K562 (cell line): Measurements from ENCODE around the gene ZNF22. TPM values are rescaled to one million over a fixed set of nuclear protein-coding genes. Genes with fewer than 3 reads are reported as not detected.

Experiments
- BRF1 ChIP-seq: IDR thresholded peaks from 3 replicates; pipeline ENCODE4 v1.6.1; 2011; ENCODE audit warnings: borderline replicate concordance, mild to moderate bottlenecking; ENCODE audit not compliant: insufficient read length; ENCODE audit errors: extremely low read depth
- E2F6 ChIP-seq, 2 experiments: IDR thresholded peaks; 2 replicates each; pipeline ENCODE4 v1.6.1; 2011; ENCODE audit warnings: borderline replicate concordance in 1 of 2, control low read depth in 1 of 2, low read depth in 1 of 2, low read length in 1 of 2, mild to moderate bottlenecking in 1 of 2, mixed read lengths in 1 of 2, moderate library complexity in 1 of 2; ENCODE audit not compliant: insufficient read depth in 1 of 2, insufficient read length in 1 of 2, poor library complexity in 1 of 2, severe bottlenecking in 1 of 2; ENCODE audit errors: extremely low read depth in 1 of 2
- HNRNPLL ChIP-seq: fragments of 200-400 bp; formaldehyde crosslinking; IDR thresholded peaks from 2 replicates; pipeline ENCODE4 v1.6.1; 2017; ENCODE audit warnings: low read length, low read depth, mild to moderate bottlenecking; ENCODE audit not compliant: poor library complexity, severe bottlenecking
- OTX1 ChIP-seq: fragments of 450-650 bp; formaldehyde crosslinking; IDR thresholded peaks from 2 replicates; pipeline ENCODE4 v1.4.0; 2022; ENCODE audit warnings: mild to moderate bottlenecking
- PHF8 ChIP-seq: fragments of 200-600 bp; sonication (generic); IDR thresholded peaks from 2 replicates; pipeline ENCODE4 v1.6.1; 2012; ENCODE audit warnings: mixed run types, mild to moderate bottlenecking, inconsistent platforms, low read length, moderate library complexity, borderline replicate concordance
- POU5F1 ChIP-seq: fragments of 150-350 bp; IDR thresholded peaks from 2 replicates; pipeline ENCODE4 v1.6.1; 2014; ENCODE audit warnings: borderline replicate concordance, low read length, low read depth, mild to moderate bottlenecking; ENCODE audit not compliant: partially characterized antibody
- SP2 ChIP-seq: IDR thresholded peaks from 2 replicates; pipeline ENCODE4 v1.6.1; 2011; ENCODE audit warnings: mild to moderate bottlenecking, low read depth, low read length, moderate library complexity; ENCODE audit not compliant: poor library complexity, severe bottlenecking; ENCODE audit errors: extremely low read depth
- SRSF1 ChIP-seq: fragments of 200-400 bp; formaldehyde crosslinking; IDR thresholded peaks from 2 replicates; pipeline ENCODE4 v1.6.1; 2017; ENCODE audit warnings: mild to moderate bottlenecking, low read depth, low read length, moderate library complexity
- TSHZ1 ChIP-seq: fragments of 250-450 bp; sonication (Bioruptor Pico); IDR thresholded peaks from 2 replicates; pipeline ENCODE4 v1.4.0; 2020; ENCODE audit warnings: mild to moderate bottlenecking, moderate library complexity
- ZC3H11A ChIP-seq: IDR thresholded peaks from 2 replicates; pipeline ENCODE4 v1.6.1; 2012; ENCODE audit warnings: low read depth, low read length, improper control_type of control experiment
- ZNF253 ChIP-seq: fragments of 250-450 bp; sonication (Bioruptor Pico); conservative IDR thresholded peaks from 2 replicates; pipeline ENCODE4 v1.6.1; 2021; ENCODE audit warnings: mild to moderate bottlenecking
- ZNF3 ChIP-seq: fragments of 250-450 bp; sonication (Bioruptor Pico); IDR thresholded peaks from 2 replicates; pipeline ENCODE4 v1.5.0; 2021; ENCODE audit warnings: mild to moderate bottlenecking, moderate library complexity
- ZNF316 ChIP-seq: fragments of 450-650 bp; IDR thresholded peaks from 2 replicates; pipeline ENCODE4 v1.6.1; 2016
- ZNF707 ChIP-seq: fragments of 250-450 bp; sonication (Bioruptor Pico); conservative IDR thresholded peaks from 2 replicates; pipeline ENCODE4 v1.8.0; 2022; ENCODE audit warnings: inconsistent platforms, mild to moderate bottlenecking, moderate library complexity
- polyA plus RNA-seq, 8 experiments: library from polyadenylated mRNA; depleted of rRNA in 4 of 8; stranded (reverse) in 5 of 8; unstranded in 3 of 8; fragments of >200 nt; fragmentation: Nextera tagmentation in 2 of 8; fragmentation: Illumina TruSeq in 1 of 8; extraction: Ambion mirVana in 2 of 8; extraction: Trizol in 1 of 8; gene quantifications; 2 replicates each; pipeline versions ENCODE4 v1.2.1 to v1.2.3, GENCODE V29; 2011 to 2014; ENCODE audit warnings: inconsistent platforms in 1 of 8, missing spikeins in 1 of 8
- total RNA-seq, 7 experiments: library from RNA; depleted of rRNA in 6 of 7; stranded (reverse); fragments of >200 nt in 6 of 7; fragmentation: Illumina TruSeq in 2 of 7; extraction: Trizol in 2 of 7; gene quantifications; 2 replicates each; pipeline versions ENCODE4 v1.2.1 to v1.2.3, GENCODE V29; 2011 to 2021; ENCODE audit warnings: low replicate concordance in 1 of 7
- TF ChIP-seq, protein P1 (sequence below): IDR thresholded peaks from 2 replicates; pipeline ENCODE4 v1.6.1; 2014; ENCODE audit warnings: antibody characterized with exemption
- TF ChIP-seq, protein P2 (sequence below), 2 experiments: fragments of 200-800 bp in 1 of 2; sonication (Bioruptor generic) in 1 of 2; sonication (generic) in 1 of 2; formaldehyde crosslinking in 1 of 2; IDR thresholded peaks in 1 of 2; conservative IDR thresholded peaks in 1 of 2; 2 replicates each; pipeline versions ENCODE4 v1.5.0 to v1.6.1; 2016 to 2020; ENCODE audit warnings: missing compliant biosample characterization in 1 of 2, missing genetic modification characterization in 1 of 2, missing genetic modification reagents in 1 of 2
- TF ChIP-seq, protein P3 (sequence below): sonication (generic); formaldehyde crosslinking; IDR thresholded peaks from 2 replicates; pipeline ENCODE4 v1.8.1; 2023; ENCODE audit warnings: mild to moderate bottlenecking, missing genetic modification reagents

ZNF22 gene
- total and polyA plus RNA-seq, 9 of the 15 experiments (the other 6 are each of a cell fraction or from before 2014, with no cell fraction given) = 36.2 to 98.7 (median 51.2) TPM

GRCh38 chr10:45000752-45001380, at the start of gene ZNF22 (continued):
- TF ChIP-seq ZNF253 (CRISPR knock-in tag) = no peak
- TF ChIP-seq POU5F1 = no peak
- peak; percentile 97 to 99 for TF ChIP-seq E2F6 (IDR thresholded peaks at IDR 0.05; ENCODE audit: borderline replicate concordance in 1 of 2, extremely low read depth in 1 of 2, insufficient read depth in 1 of 2, insufficient read length in 1 of 2, low read depth in 1 of 2, low read length in 1 of 2, poor library complexity in 1 of 2, severe bottlenecking in 1 of 2)
- no peak for TF ChIP-seq TSHZ1
- TF ChIP-seq SRSF1 = no peak
- TF ChIP-seq HNRNPLL = peak; percentile 50
- 0 out of 2 replicates have a peak, but pooled peaks have one; percentile 26 for TF ChIP-seq OTX1 (CRISPR knock-in tag)
- peak; percentile 96 for TF ChIP-seq PHF8
- no peak for TF ChIP-seq BRF1
- TF ChIP-seq, protein P1, sequence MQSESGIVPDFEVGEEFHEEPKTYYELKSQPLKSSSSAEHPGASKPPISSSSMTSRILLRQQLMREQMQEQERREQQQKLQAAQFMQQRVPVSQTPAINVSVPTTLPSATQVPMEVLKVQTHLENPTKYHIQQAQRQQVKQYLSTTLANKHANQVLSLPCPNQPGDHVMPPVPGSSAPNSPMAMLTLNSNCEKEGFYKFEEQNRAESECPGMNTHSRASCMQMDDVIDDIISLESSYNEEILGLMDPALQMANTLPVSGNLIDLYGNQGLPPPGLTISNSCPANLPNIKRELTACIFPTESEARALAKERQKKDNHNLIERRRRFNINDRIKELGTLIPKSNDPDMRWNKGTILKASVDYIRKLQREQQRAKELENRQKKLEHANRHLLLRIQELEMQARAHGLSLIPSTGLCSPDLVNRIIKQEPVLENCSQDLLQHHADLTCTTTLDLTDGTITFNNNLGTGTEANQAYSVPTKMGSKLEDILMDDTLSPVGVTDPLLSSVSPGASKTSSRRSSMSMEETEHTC = no peak
- no peak for TF ChIP-seq ZNF316
- TF ChIP-seq, protein P2, sequence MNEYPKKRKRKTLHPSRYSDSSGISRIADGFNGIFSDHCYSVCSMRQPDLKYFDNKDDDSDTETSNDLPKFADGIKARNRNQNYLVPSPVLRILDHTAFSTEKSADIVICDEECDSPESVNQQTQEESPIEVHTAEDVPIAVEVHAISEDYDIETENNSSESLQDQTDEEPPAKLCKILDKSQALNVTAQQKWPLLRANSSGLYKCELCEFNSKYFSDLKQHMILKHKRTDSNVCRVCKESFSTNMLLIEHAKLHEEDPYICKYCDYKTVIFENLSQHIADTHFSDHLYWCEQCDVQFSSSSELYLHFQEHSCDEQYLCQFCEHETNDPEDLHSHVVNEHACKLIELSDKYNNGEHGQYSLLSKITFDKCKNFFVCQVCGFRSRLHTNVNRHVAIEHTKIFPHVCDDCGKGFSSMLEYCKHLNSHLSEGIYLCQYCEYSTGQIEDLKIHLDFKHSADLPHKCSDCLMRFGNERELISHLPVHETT (CRISPR knock-in tag; conservative IDR thresholded peaks at IDR 0.05 in 1 of 2, IDR thresholded peaks at IDR 0.05 in 1 of 2) = peak; percentile 8 to 99; a peak in 2 of 4 replicates
- TF ChIP-seq ZNF707 (CRISPR knock-in tag) = no peak
- TF ChIP-seq, protein P3, sequence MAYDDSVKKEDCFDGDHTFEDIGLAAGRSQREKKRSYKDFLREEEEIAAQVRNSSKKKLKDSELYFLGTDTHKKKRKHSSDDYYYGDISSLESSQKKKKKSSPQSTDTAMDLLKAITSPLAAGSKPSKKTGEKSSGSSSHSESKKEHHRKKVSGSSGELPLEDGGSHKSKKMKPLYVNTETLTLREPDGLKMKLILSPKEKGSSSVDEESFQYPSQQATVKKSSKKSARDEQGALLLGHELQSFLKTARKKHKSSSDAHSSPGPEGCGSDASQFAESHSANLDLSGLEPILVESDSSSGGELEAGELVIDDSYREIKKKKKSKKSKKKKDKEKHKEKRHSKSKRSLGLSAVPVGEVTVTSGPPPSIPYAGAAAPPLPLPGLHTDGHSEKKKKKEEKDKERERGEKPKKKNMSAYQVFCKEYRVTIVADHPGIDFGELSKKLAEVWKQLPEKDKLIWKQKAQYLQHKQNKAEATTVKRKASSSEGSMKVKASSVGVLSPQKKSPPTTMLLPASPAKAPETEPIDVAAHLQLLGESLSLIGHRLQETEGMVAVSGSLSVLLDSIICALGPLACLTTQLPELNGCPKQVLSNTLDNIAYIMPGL (CRISPR knock-in tag) = peak; percentile 93
- no peak for TF ChIP-seq ZNF3 (CRISPR knock-in tag)
- peak; percentile 90 for TF ChIP-seq SP2
- no peak for TF ChIP-seq ZC3H11A
